ENCODE results near the gene MAN1C1.
"Not testable (repeated sequence)": the region's sequence is repeated elsewhere in the genome, so short reads cannot be mapped to it uniquely, and the experiment has no call there.

The MAN1C1 gene

DNA sequence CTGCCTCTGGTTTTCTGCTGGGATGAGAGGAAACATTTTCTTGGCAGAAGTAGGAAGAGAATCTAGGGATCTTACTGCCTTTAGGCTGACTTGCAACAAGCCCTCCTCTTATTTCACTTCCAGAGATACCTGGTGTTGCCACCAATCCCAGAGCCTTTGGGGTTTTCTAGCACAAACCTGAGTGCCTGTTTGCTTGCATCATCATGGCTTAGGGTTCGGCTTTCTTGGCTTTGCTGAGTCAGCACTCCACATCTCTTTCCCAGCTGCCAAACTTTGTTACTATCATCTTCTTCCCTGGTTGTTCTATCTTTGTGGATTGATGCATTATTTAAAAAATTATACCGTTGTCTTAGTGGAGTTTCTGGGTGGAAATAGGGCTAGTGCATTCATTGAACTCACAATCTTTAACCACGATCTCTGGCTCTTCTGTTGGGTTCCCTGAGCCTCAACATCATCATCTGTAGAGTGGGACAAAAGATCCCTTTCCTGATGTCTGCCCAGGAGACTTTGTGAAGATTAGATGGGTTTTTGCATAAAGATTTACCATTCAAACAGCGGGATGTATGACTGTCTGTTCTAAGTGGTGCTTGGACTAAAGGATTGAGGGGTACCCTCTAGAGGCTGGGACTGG is 106.8 kb downstream of the MAN1C1 start:
- no peak for DNase-seq

DNA sequence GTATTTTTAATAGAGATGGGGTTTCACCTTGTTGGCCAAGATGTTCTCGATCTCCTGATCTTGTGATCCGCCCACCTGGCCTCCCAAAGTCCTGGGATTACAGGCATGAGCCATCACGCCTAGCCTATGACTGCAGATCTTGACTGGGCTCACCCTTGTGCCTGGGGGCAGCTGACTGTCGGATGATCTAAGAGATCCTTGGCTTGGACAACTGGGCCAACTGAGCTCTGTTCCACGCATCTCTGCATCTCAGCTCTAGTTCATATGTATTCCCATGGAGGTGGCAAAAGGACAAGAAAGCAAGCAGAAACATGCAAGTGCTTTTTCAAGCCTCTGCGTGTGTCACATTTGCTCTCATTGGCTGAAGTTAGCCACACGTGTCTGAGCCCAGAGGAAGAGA is 107.6 kb downstream of the MAN1C1 start:
- DNase-seq, result no peak

DNA sequence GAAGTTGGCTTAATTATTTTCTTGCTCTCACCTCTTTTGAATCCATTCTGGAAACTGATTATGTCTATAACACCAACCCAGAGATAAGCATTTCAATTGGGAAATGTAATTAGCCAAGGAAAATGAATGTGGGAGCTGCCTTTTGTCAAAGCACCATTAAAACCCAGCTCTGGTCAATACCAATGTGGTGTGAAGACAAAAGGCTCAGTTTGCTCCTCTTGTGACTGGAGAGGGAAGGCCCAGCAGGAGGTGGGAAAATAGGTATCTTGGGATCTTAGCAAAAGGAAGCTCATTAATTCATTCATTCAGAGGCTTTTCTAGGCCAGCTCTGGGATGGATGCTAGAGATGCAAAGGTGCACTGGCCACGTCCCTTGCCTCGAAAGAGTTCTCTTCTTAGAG is 108.4 kb downstream of the MAN1C1 start:
- no peak for DNase-seq

DNA sequence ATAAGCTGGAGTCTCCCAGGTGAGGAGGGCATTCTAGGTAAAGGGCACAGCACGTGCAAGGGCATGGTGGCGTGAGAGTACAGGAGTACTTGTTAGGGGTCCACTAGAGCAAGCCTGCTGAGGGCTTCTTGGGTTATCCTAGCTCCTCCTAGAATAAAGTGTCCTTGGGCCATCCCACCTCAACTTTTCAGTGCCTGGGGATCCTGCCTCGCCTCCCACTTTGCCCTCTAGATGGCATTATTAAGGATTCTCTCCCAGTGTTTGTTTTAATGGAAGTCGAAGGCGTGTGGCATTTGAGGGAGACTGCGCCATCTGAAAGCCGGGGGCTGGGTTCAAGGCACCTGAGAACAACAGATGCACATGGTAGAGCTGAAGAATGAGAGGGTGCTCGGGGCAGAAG is 108.9 kb downstream of the MAN1C1 start:
- no peak for DNase-seq

DNA sequence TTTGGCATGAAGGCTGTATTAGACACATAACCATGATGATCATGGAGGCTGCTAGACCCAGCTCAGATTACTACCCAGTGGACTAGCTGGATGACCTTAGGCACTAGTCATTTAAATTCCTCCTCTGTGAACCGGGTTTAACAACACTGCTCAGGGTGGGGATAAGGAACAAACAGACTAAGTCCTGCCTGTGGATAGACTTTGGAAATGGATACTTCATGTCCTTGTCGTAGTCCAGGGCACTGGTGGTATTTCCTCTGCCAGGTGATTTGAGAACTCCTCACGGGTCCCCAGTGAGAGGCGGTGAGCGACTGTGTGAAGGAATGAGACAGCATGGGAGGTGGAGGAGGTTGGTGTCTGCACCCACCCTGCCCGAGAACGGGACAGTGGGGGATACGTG is 110.5 kb downstream of the MAN1C1 start:
- no peak for DNase-seq

DNA sequence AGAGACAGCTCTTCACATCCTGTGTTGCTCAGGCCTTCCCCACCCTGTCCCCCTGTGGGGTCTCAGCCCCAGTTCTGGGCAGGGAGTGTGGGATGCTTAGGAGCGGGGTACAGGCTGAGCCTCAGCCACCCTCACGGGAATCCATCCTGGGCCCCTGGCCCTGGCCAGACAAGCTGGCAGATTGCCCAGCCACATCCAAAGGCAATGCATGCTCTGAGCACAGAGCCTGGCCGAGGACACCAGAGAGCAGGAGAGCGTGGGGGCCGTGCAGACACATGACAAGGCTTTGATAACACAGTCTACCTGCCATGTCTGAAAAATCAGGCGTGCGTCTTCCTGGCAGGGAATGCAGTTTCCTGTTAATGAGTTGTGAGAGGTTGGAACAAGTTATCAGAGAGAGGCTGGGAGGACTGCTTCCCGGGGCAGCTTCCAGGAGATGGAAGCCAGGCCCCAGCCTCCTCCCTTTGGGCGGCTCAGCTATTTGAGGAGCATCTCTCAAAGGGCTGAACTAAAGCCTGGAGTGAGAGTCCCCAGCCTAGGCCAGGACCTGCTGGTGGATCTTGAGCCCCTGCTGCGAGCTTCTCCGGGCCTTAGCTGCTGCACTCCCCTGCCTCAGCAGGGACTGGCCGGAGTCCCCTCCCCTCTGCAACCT is 111.2 kb downstream of the MAN1C1 start:
- DNase-seq, result no peak

DNA sequence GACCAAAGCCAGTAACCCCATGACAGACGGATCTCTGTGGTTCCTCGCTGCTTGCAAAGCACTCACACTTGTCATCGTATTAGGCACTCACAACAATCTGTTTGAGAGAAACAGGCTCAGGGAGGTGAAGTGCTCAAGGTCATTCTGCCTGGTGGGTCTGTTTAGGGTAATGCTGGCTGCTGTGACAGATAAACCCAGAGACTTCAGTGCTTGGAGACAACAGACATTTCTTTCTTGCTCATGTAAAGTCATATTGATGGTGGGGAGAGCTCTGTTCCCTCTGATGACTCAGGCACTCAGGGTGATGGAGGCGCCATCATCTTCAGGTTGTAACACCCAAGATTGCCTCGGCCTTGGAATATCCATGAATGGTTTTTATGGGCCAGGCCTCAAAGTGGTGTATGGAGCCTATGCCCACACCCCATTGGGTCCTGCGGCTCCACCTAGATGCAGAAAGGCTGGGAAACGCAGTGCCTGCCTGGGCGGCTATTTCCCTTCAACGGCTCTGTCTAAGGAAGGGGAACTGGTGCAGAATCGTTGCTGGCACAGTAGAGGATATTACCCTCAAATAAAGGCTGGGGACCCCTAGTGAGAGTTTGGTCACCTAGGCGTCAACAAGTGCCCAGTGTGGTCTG is 111.8 kb downstream of the MAN1C1 start:
- DNase-seq, result no peak

DNA sequence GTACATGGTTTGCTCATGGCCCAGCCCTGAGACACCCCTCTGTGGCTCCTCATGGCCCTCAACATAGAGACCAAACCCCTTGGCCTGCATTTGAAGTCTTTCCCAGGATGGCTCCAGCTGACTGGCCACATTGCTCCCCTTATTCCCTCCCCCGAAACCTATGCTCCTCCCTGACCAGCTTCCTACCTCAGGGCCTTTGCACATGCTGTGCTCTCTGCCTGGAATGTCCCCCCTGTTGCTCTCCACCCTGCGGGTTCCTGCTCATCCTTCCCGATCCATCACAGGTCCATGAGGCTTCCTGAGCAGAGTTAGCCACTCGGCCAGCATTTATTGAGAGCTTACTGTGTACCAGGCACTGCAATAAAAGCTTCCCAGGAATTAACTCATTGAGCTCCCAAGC is 112.5 kb downstream of the MAN1C1 start:
- DNase-seq, result no peak

DNA sequence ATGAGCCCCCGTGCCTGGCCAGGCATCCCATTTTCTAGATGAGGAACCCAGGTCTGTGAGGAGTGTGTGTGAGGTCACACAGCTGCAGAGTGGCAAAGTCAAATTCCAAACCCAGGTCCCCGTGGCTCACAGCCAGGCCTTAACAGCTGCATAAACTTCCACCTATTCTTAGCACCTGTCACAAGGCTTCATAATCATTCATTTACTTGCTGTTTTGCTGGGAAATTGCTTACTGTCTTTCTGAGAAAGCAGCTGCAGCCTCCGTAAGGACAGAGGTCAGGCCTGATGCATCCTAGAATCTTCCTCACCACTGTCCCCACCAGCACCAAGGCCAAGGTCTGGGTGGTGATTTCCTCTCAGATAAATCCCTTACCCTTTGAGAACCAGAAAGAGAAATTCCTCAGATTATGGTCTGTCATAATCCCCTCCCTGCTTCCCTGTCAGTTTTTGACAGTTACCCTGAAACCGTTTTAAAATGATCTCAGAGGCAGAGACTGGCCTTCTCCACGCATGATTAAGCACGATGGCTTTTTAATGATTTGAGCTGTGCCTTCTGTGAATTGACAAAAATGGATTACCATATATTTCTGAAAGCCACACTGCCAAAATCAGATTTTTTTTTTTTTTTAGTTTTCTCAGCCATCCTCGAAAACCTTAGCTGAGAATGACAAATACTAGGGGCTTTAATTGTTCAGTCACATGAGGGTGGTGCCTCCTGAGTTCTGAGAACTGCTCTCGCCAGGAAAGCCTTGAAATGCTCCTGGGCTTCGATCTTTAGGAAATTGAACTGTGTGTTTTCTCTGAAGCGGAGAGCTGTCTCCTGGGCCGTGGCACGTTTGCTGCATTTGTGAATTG is 113.4 kb downstream of the MAN1C1 start:
- DNase-seq, result peak; percentile 8

DNA sequence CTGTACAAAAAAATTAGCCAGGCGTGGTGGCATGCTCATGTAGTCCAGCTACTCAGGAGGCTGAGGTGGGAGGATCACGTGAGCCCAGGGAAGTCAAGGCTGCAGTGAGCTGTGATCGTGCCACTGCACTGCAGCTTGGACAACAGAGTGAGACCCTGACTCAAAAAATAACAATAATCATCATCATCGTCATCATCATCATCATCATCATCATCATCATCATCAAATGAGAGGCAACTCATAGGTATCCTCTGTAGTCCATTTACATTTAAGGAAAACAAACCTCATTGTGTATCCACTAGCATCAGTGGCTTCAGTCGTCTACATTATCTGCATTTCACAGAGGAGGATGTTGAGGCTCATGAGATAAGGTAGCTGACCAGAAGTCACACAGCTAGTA is 114.6 kb downstream of the MAN1C1 start:
- DNase-seq, result no peak

DNA sequence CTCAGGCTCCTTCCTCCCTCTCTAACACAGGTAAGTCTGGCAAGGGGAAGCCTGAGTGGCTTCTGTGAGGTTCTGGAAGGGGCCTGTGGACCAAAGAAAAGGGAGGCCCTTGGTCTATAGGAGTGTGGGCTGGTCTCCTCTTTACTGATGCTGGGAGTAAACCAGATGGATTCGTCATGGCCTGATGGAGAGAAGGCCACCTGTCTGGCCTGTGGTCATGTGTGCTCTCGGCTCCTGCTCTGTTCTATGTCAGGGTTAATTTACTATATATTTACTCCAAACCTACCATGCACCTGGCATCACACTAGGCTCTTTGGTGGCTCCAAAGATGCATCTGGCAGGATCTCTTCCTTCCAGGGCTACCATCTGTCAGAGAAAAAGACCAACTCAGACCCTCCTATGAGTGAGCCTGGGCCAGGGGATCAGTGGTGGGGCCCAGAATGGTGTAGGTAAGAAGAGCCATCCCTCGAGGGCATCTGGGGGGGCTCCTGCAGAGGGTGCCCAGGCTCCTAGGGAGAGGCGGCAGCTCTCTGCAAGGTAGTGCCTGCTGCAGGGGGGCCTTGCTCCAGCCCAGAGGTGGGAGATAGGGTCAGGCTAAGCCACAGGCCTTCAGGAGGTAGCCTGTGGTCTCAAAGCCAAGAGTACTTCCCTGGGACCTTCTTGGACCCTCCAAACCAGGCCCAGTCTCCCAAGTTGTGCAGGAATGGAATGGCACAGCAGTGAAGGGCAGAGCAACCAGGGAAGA is 115.2 kb downstream of the MAN1C1 start:
- peak; percentile 55 for DNase-seq

DNA sequence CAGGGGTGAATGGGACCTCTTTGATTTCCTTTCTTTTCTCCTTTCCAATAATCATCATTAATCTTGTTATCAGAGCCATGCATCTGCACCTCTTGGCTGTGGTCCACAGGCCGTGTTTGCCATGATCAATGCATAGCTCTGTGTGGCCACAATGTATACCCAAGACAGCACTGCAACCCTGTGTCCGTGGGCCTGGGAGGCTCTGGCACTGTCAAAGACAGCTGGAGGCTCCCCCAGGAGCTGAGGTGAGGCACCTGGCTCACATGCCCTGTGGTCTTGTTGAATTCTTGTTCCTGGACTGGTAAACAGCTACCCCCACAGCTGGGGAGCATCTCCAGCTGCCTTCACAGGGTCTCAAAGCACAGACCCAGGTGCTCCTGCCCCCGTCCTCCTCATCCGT is 116.2 kb downstream of the MAN1C1 start:
- DNase-seq, result no peak

DNA sequence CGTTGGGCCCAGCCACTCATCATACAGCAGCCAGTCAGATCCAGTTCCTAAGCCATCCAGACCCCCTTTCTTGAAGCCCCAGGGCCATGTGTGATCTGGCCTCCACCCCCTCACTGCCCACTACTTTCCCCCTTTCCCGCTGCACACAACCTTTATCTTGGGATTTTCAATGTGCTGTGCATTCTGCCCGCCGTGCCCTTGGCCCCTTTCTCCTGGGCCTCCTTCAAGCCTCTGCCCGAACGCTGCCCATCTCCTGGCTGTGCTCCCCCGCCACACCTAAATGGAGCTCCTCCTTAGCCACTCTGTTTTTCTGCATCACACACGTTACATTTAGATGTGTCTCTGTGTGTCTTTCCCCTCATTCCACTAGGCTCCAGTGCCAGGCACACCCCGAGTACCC is 116.7 kb downstream of the MAN1C1 start:
- no peak for DNase-seq

DNA sequence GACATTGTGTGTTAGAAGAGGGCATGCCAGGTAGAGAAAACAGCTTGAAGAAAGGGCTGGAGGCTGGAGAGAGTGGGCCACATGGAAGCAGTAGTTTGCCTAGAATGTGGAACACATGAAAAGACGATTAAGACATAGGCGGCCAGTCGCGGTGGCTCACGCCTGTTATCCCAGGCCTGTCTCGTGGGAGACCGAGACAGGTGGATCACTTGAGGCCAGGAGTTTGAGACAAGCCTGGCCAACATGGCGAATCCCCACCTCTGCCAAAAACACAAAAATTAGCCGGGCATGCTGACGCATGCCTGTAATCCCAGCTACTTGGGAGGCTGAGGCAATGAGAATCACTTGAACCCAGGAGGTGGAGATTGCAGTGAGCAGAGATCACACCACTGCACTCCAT is 118.4 kb downstream of the MAN1C1 start:
- DNase-seq, result not testable (repeated sequence)

DNA sequence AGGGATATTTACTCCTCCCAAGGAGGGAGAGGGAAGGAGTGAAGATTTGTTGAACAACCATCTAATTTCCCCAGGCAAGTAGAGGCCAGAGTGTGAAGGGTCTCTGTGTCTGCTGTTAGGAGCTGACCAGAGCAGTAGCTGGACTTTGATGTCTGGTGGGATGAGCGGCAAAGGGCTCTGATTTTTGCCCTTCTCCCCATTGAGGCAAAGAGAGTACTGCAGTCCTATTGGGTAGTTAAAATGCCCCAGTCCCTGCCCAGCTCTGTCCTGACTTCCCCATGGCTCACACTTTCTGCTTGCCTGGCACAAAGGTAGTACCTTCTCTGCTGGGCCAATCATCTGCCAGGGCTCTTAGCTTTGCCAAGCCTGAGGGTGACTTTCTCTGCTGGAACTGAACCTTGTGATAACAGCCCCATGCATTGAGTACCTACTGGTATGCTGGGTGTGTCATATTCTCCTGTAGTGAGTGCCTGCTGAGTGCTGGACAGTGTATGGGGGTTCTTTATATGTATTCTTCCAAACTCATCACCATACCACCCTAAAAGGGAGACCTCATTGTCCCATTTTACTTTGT is 119.5 kb downstream of the MAN1C1 start:
- no peak for DNase-seq

DNA sequence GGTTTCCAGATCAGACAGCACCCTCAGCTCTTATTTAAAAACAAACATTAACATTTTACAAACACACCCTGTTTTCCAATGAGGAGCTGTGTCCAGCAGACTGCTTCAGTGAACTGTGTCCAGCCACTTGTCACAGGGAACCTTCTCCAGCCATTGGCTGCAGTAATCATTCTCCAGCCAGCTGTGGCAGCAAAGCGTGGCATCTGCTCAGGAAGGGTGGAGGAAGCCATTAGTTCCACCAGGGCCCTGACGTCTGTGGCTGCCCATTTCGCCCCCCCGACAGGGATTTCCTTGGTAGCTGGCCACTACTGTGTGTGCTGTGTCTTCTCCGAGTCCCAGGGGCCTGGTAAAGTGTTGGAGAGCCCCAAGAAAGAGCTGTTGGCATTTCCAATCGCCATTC is 120.5 kb downstream of the MAN1C1 start:
- DNase-seq, result no peak

DNA sequence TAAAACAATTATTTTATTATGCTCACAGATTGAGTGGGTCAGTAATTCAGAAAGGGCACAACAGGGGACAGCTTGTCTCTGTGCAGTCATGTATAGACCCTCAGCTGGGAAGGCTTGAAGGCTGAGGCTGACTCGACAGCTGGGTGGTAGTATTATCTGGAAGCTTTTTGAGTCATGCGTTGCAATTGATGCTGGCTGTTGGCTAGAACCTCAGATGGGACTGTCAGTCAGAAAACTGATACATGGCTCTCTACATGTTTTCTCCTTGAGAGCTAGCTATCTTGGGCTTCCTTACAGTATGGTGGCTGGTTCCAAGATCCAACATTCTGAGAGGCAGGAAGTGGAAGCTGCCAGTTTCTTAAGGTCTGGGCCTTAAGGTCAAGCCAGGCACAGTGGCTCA is 121.9 kb downstream of the MAN1C1 start:
- peak; percentile 53 for DNase-seq

DNA sequence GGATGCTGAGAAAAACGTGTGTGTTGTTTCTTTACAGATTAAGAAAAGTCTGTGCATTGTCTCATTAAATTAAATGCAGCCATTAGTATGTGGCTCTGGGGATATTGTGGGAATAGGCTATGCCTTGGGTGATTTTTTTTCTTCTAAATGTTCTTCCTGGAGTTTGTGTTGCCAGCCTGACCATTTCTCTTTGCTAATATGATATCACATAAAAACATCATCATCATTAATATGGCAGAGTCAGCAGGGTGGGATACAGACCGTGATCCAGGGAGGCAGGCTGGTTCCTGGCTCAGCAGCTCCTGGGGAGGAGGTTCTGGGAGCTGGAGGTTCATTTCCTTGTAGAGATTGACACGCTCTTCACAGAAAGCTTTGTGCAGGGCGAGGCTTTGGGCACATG is 122.8 kb downstream of the MAN1C1 start:
- DNase-seq, result no peak

DNA sequence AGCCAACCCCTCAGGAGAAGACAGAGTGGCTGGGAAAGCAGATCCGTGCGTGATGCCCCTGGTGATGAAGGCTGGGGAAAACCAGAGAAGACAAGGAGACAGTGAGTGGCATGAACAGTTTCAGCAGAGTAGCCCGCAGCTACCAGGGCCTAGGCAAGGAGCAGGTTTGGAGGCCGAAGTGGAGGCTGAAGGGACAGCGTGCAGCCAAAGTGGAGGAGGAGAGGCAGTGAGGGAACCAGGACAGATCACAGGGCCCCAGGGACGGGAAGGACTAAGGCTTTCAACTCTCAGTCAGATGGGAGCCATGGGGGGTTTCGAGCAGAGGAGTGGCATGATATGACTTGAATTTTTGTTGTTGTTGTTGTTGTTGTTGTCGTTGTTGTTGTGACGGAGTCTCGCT is 123.5 kb downstream of the MAN1C1 start:
- no peak for DNase-seq

DNA sequence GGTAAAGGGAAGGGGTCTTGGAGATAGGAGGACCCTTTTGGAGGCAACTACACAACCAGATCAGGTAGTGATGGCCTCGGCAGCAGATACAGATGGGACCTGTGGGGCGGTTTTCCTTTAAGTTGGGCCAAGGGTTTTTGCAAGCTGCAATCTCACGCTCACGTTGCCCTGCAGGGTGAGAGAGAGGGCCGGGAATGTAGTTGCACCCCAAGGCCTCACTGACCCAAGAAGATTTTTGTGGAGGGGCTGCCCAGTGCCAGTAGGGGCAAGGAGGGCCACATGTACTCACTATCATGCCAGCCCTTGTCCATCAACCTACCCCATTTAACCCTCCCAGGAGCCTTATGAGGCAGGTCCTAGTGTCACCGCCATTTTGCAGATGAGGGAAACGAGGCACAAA is 125.7 kb downstream of the MAN1C1 start:
- no peak for DNase-seq

DNA sequence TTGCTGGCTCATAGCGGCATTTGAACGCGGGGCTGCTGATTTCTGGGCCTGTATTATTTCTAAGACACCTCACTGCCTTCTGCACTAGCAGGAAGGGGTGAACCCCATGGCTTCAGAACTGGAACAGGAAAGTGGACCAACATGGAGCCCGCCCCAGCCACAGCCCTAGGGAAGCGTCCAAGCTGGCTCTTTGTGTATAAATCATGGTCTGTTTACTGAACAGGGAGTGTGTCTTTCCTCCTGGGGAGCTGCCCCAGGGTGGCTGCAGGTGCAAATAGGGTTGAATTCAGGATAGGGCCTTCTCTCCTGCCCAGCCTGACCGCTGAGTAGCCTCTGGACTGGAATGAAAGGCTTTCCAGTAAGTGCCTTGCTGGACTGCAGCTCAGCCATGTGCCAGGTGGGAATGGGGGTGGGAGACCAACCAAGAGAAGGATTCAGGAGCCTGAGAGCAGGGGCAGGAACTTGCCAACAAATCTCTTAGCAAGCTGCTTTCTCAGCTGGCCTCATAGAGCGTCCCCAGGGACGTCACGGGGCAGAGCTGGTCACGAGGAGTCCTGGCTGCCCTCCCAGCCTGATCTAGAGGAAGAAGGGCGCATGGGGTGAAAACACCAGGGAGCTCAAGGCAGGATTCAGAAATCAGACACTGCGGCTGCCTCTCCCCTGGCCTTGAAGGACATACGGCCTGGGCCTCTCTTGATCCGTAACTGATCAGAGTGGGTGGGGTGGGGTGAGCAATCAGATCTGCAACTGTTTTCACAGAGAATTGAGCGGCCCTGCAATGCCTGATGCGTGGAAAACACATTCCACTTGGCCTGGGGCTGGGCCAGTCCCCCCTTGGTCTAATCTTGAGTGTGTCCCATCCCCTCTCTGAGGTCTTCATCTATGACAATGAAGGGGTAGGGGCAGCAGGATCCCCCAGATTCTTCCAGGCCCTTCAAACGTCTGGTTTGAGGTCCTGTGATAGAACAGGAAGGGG is 126.9 kb downstream of the MAN1C1 start:
- peak; percentile 36 for DNase-seq
